Neural progenitor cell (in vitro differentiated cells): ENCODE data around the gene FNDC11. TPM values are rescaled to one million over a fixed set of nuclear protein-coding genes. Genes with fewer than 3 reads are reported as not detected.

Experiments
- DNase-seq: peaks from one replicate; pipeline ENCODE4 v3.0.0-alpha.2; 2016; ENCODE audit warnings: low spot score
- H2AFZ ChIP-seq: fragments of 200-600 bp; sonication (generic); replicated peaks from 2 replicates; pipeline ENCODE4 v1.6.1; 2016; ENCODE audit warnings: antibody characterized with exemption
- H3F3A ChIP-seq: fragments of 200-600 bp; sonication (generic); 2 replicates; pipeline ENCODE4 v1.6.1; 2016; ENCODE audit warnings: antibody characterized with exemption, low read depth
- H3K27ac ChIP-seq: fragments of 200-600 bp; sonication (generic); 2 replicates; pipeline ENCODE4 v1.5.1; 2016; ENCODE audit warnings: mild to moderate bottlenecking
- H3K27me3 ChIP-seq: fragments of 200-600 bp; sonication (generic); 2 replicates; pipeline ENCODE4 v1.6.1; 2016; ENCODE audit warnings: mild to moderate bottlenecking, moderate library complexity
- H3K36me3 ChIP-seq: fragments of 200-600 bp; sonication (generic); 2 replicates; pipeline ENCODE4 v1.5.1; 2016
- H3K4me1 ChIP-seq: fragments of 200-600 bp; sonication (generic); 2 replicates; pipeline ENCODE4 v1.6.1; 2016; ENCODE audit warnings: mixed run types
- H3K4me2 ChIP-seq: fragments of 200-600 bp; sonication (generic); 2 replicates; pipeline ENCODE4 v1.6.1; 2016
- H3K4me3 ChIP-seq: fragments of 200-600 bp; sonication (generic); 2 replicates; pipeline ENCODE4 v1.5.1; 2016
- H3K79me2 ChIP-seq: fragments of 200-600 bp; sonication (generic); 2 replicates; pipeline ENCODE4 v1.6.1; 2016; ENCODE audit warnings: low read depth
- H3K9ac ChIP-seq: fragments of 200-600 bp; sonication (generic); 2 replicates; pipeline ENCODE4 v1.6.1; 2016
- H3K9me3 ChIP-seq: fragments of 200-600 bp; sonication (generic); 2 replicates; pipeline ENCODE4 v1.5.1; 2016; ENCODE audit warnings: low read depth
- H4K20me1 ChIP-seq: fragments of 200-600 bp; sonication (generic); 2 replicates; pipeline ENCODE4 v1.6.1; 2016; ENCODE audit warnings: low read depth
- H3K27ac Mint-ChIP-seq: 3 replicates; pipeline ENCODE4 v1.8.0; 2021; ENCODE audit warnings: mixed read lengths
- H3K27me3 Mint-ChIP-seq: 2 replicates; pipeline ENCODE4 v1.8.0; 2022; ENCODE audit warnings: low read depth, mild to moderate bottlenecking, inconsistent platforms, moderate library complexity, mixed read lengths; ENCODE audit not compliant: insufficient read depth
- H3K36me3 Mint-ChIP-seq: 3 replicates; pipeline ENCODE4 v1.8.0; 2021; ENCODE audit warnings: mixed read lengths
- H3K4me1 Mint-ChIP-seq: 3 replicates; pipeline ENCODE4 v1.8.0; 2021; ENCODE audit warnings: mixed read lengths
- H3K4me3 Mint-ChIP-seq: 3 replicates; pipeline ENCODE4 v1.8.0; 2021; ENCODE audit warnings: mild to moderate bottlenecking, moderate library complexity, mixed read lengths
- H3K9me3 Mint-ChIP-seq: 3 replicates; pipeline ENCODE4 v1.8.0; 2020; ENCODE audit warnings: mixed read lengths
- EZH2 ChIP-seq: fragments of 200-600 bp; sonication (generic); IDR thresholded peaks from 2 replicates; pipeline ENCODE4 v1.6.1; 2017; ENCODE audit warnings: antibody characterized with exemption, mild to moderate bottlenecking, moderate library complexity
- EZH2phosphoT487 ChIP-seq: fragments of 200-600 bp; sonication (generic); IDR thresholded peaks from 2 replicates; pipeline ENCODE4 v1.6.1; 2017; ENCODE audit warnings: antibody characterized with exemption
- total RNA-seq: library from RNA; depleted of rRNA; stranded (reverse); fragments of >200 nt; gene quantifications from 2 replicates; pipeline ENCODE4 v1.2.3, GENCODE V29; 2015; ENCODE audit warnings: low replicate concordance
- TF ChIP-seq, protein P1 (sequence below): fragments of 200-600 bp; sonication (generic); IDR thresholded peaks from 2 replicates; pipeline ENCODE4 v1.5.1; 2017; ENCODE audit warnings: antibody characterized with exemption, mild to moderate bottlenecking

The FNDC11 gene
- total RNA-seq, 1 donor from 2014 or later: 0.39 TPM

DNA sequence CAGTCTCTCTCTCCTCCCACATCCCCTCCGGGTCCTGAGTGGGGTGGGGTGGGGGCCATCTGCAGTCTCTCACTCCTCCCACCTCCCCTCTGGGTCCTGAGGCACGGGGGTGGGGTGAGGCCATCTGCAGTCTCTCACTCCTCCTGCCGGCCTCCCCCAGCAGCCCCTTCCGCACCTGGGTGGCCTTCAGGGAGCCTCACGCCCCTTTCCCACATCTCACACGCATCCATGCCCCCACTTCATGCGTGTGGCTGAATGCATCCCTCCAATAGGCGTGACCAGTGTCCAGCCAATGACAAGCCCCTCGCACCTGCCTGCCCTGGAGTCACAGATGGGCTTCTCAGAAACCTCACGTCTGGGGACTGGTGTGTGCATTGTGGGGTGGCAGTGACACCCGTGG is 5.4 kb upstream of the FNDC11 start:
- H3K27me3 Mint-ChIP-seq: peaks cover 12% of the 10 kb centered on the region
- Histone ChIP-seq H3K27ac (no peak overlapping the region), H3K79me2 (no peaks in the 10 kb centered on the region), H3K36me3 (no peaks in the 10 kb centered on the region), H3K9me3 (no peaks in the 10 kb centered on the region), H3K4me3 (no peak overlapping the region), H3K27me3 (no peaks in the 10 kb centered on the region), H3F3A (peaks cover 16% of the 10 kb centered on the region), H3K9ac (no peak overlapping the region), H3K4me1 (no peaks in the 10 kb centered on the region), H4K20me1 (no peaks in the 10 kb centered on the region), H2AFZ (no peak overlapping the region), H3K4me2 (no peak overlapping the region)
- peaks cover 10% of the 10 kb centered on the region for H3K4me1 Mint-ChIP-seq
- H3K4me3 Mint-ChIP-seq: no peak overlapping the region
- H3K9me3 Mint-ChIP-seq: no peaks in the 10 kb centered on the region
- no peak overlapping the region for H3K27ac Mint-ChIP-seq
- TF ChIP-seq, protein P1, sequence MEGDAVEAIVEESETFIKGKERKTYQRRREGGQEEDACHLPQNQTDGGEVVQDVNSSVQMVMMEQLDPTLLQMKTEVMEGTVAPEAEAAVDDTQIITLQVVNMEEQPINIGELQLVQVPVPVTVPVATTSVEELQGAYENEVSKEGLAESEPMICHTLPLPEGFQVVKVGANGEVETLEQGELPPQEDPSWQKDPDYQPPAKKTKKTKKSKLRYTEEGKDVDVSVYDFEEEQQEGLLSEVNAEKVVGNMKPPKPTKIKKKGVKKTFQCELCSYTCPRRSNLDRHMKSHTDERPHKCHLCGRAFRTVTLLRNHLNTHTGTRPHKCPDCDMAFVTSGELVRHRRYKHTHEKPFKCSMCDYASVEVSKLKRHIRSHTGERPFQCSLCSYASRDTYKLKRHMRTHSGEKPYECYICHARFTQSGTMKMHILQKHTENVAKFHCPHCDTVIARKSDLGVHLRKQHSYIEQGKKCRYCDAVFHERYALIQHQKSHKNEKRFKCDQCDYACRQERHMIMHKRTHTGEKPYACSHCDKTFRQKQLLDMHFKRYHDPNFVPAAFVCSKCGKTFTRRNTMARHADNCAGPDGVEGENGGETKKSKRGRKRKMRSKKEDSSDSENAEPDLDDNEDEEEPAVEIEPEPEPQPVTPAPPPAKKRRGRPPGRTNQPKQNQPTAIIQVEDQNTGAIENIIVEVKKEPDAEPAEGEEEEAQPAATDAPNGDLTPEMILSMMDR: no peak
- no peak for TF ChIP-seq EZH2phosphoT487
- TF ChIP-seq EZH2: no peak
- no peaks in the 10 kb centered on the region for H3K36me3 Mint-ChIP-seq
- no peak for DNase-seq

DNA sequence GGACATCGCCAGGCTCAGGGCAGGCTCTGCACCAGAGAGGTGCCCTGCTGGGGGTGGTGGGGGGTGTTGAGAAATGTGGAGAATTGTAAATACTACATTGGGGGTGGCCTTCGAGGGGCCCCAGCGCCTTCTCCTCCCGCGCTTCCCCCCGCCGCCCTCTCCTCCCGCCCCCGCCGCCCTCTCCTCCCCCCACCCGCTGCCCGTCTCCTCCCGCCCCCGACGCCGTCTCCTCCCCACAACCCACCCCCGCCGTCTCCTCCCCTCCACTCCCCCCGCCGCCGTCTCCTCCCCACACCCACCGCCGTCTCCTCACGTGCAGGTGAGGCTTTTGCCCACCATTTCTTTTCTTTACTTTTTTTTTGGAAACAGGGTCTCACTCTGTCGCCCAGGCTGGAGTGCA is 4.9 kb upstream of the FNDC11 start:
- Histone ChIP-seq H3K4me1 (no peaks in the 10 kb centered on the region), H3K27me3 (no peaks in the 10 kb centered on the region), H3K9ac (no peak overlapping the region), H3K36me3 (no peaks in the 10 kb centered on the region), H3K9me3 (no peaks in the 10 kb centered on the region), H2AFZ (no peak overlapping the region), H3K4me3 (no peak overlapping the region), H3K4me2 (no peak overlapping the region), H3F3A (peaks cover 19% of the 10 kb centered on the region), H4K20me1 (no peaks in the 10 kb centered on the region), H3K27ac (no peak overlapping the region), H3K79me2 (no peaks in the 10 kb centered on the region)
- no peak overlapping the region for H3K27ac Mint-ChIP-seq
- no peak overlapping the region for H3K4me3 Mint-ChIP-seq
- no peak for DNase-seq
- no peak for TF ChIP-seq EZH2
- TF ChIP-seq EZH2phosphoT487: no peak
- TF ChIP-seq, protein P1: no peak
- H3K36me3 Mint-ChIP-seq: no peaks in the 10 kb centered on the region
- peaks cover 8% of the 10 kb centered on the region for H3K4me1 Mint-ChIP-seq
- H3K27me3 Mint-ChIP-seq: peaks cover 8% of the 10 kb centered on the region
- no peaks in the 10 kb centered on the region for H3K9me3 Mint-ChIP-seq

DNA sequence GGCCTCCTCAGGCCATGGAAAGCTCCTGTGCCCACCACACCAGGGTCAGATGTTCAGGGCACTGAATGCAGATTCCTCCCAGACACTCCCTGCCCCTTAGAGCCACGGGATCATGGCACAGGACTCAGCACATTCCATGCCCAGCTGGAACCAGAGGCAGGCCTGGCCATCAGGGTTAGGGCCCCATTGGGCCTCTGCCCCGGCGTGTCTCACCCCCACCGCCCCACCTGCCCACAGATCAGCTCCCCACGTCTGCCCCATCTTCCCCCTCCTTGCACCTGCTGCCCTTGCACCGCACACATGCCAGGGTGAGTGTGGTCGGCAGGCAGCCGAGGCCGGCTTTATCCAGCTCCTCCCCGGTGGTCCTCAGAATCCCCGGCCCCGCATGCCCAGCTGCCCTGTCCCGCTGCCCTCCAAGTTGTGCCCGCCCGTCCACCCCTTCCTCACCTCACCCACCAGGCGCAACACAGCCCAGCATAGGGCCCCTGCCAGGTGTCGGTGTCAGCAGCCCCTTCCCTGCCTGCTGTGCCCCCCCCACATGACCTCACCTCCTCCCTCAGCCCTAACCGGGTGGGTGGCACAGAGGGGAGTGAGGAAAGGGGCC is 4.2 kb upstream of the FNDC11 start:
- peaks cover 7% of the 10 kb centered on the region for H3K27me3 ChIP-seq

More for the DNA sequence above, 4.2 kb upstream of the FNDC11 start:
- Histone ChIP-seq H3F3A (peaks cover 19% of the 10 kb centered on the region), H3K9me3 (no peaks in the 10 kb centered on the region), H3K4me2 (no peak overlapping the region), H3K27ac (no peak overlapping the region), H3K9ac (no peak overlapping the region), H3K36me3 (no peaks in the 10 kb centered on the region), H4K20me1 (no peaks in the 10 kb centered on the region), H2AFZ (no peak overlapping the region), H3K4me1 (no peaks in the 10 kb centered on the region), H3K4me3 (no peak overlapping the region), H3K79me2 (no peaks in the 10 kb centered on the region)
- Mint-ChIP-seq H3K4me1 (peaks cover 8% of the 10 kb centered on the region), H3K27me3 (peaks cover 8% of the 10 kb centered on the region), H3K9me3 (no peaks in the 10 kb centered on the region), H3K36me3 (no peaks in the 10 kb centered on the region), H3K4me3 (no peak overlapping the region), H3K27ac (no peak overlapping the region)
- TF ChIP-seq EZH2 (no peak), EZH2phosphoT487 (no peak)
- TF ChIP-seq, protein P1: no peak
- no peak for DNase-seq
